Nephron (organoid): ENCODE measurements around the gene RHOB.

Source experiments
- H3K27ac Mint-ChIP-seq, 3 experiments: 2 replicates each; pipeline ENCODE4 v1.8.0; 2020; ENCODE audit warnings: mixed read lengths in 3 of 3, mild to moderate bottlenecking in 2 of 3, moderate library complexity in 1 of 3
- H3K27me3 Mint-ChIP-seq: 2 replicates; pipeline ENCODE4 v1.8.0; 2021; ENCODE audit warnings: low read depth, mild to moderate bottlenecking, moderate library complexity, mixed read lengths
- H3K36me3 Mint-ChIP-seq: 2 replicates; pipeline ENCODE4 v1.8.0; 2020; ENCODE audit warnings: low read depth, mixed read lengths
- H3K4me1 Mint-ChIP-seq: 2 replicates; pipeline ENCODE4 v1.8.0; 2020; ENCODE audit warnings: mixed read lengths
- H3K4me3 Mint-ChIP-seq, 3 experiments: 2 replicates each; pipeline ENCODE4 v1.8.0; 2020; ENCODE audit warnings: mild to moderate bottlenecking in 3 of 3, mixed read lengths in 3 of 3, moderate library complexity in 2 of 3
- H3K9me3 Mint-ChIP-seq: 2 replicates; pipeline ENCODE4 v1.8.0; 2020; ENCODE audit warnings: mixed read lengths
- TF ChIP-seq, protein P1 (sequence below), 3 experiments: fragments of 200-600 bp; sonication (generic); IDR thresholded peaks; one replicate each; pipeline ENCODE4 v1.5.0; 2021; ENCODE audit warnings: antibody characterized with exemption in 3 of 3; ENCODE audit not compliant: unreplicated experiment in 3 of 3

Gene RHOB

DNA sequence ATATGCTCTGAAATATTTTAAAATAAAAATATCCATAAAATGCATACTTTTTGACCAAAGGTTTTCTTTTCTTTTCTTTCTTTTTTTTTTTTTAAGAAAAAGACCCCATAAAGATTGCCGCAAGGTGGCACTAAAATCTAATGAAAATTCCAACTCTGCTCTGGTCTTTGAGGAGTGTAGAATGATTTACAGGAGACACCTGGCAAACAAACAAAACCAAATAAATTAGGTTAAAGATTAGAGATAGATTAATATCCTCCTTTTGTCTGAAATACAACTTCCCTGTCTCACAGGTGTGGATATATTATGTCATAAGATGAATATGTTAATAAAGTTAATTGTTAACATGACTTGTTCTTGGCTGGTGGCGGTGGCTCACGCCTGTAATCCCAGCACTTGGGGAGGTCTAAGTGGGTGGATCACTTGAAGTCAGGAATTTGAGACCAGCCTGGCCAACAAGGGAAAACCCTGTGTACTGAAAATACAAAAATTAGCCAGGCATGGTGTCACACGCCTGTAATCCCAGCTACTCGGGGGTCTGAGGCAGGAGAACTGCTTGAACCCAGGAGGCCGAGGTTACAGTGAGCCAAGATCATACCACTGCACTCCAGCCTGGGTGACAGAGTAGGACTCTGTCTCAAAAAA is 3.5 kb upstream of the RHOB start:
- peak overlapping the region; percentile 71 to 92 (median 84) for H3K27ac Mint-ChIP-seq
- TF ChIP-seq, protein P1, sequence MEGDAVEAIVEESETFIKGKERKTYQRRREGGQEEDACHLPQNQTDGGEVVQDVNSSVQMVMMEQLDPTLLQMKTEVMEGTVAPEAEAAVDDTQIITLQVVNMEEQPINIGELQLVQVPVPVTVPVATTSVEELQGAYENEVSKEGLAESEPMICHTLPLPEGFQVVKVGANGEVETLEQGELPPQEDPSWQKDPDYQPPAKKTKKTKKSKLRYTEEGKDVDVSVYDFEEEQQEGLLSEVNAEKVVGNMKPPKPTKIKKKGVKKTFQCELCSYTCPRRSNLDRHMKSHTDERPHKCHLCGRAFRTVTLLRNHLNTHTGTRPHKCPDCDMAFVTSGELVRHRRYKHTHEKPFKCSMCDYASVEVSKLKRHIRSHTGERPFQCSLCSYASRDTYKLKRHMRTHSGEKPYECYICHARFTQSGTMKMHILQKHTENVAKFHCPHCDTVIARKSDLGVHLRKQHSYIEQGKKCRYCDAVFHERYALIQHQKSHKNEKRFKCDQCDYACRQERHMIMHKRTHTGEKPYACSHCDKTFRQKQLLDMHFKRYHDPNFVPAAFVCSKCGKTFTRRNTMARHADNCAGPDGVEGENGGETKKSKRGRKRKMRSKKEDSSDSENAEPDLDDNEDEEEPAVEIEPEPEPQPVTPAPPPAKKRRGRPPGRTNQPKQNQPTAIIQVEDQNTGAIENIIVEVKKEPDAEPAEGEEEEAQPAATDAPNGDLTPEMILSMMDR (IDR thresholded peaks at IDR 0.05; ENCODE audit: unreplicated experiment in 3 of 3): peak; percentile 63 to 85 (median 67)
- peaks cover 18% of the 10 kb centered on the region for H3K27me3 Mint-ChIP-seq
- no peaks in the 10 kb centered on the region for H3K9me3 Mint-ChIP-seq
- H3K4me1 Mint-ChIP-seq: peaks cover 19% of the 10 kb centered on the region
- peaks cover 3% of the 10 kb centered on the region for H3K36me3 Mint-ChIP-seq
- peak overlapping the region; percentile 18 to 52 (median 41) for H3K4me3 Mint-ChIP-seq

DNA sequence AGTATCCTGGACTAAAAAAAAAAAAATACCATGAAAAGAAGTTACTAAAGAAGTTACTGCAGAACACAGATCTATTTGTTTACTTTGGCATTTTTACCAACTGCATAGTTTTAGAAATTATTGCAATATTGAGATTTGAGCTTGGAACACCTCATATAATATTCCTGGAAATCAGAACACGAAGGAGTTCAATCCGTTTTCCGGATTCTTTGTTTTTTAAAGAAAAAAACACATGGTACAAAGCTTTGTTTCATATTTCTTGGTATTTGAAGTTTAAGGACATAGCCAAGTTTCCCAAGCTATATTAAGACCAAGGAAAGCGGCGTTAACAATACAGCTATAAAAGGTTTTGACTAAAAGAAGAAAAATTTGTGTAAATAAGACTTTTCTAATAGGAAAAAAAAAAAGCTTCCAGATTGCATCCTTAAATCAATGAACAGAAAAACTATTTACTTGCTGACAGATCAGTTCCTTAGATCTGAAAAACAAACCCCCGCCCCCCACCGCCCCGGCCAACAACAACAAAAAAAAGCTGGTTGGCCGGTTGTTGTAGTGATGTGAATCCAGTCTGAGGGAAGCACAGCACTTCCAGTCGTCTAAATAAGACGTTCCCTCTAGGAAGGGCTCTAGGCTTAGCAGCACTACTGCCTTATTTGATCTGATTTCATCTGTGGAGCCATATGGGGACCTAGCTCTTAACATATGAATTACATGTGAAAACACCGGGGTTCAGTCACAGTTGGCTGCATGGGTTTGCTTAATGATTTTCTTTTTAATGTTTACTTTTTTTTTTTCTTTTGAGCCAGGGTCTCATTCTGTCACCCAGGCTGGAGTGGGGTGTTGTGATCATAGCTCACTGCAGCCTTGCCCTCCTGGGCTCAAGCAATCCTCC is 2.5 kb upstream of the RHOB start:
- H3K27ac Mint-ChIP-seq: peak overlapping the region; percentile 71 to 92 (median 84)
- peaks cover 9% of the 10 kb centered on the region for H3K36me3 Mint-ChIP-seq
- peak overlapping the region; percentile 23 to 52 (median 38) for H3K4me3 Mint-ChIP-seq
- peaks cover 21% of the 10 kb centered on the region for H3K4me1 Mint-ChIP-seq
- peaks cover 12% of the 10 kb centered on the region for H3K27me3 Mint-ChIP-seq
- TF ChIP-seq, protein P1 (IDR thresholded peaks at IDR 0.05; ENCODE audit: unreplicated experiment in 3 of 3): no peak
- no peaks in the 10 kb centered on the region for H3K9me3 Mint-ChIP-seq

DNA sequence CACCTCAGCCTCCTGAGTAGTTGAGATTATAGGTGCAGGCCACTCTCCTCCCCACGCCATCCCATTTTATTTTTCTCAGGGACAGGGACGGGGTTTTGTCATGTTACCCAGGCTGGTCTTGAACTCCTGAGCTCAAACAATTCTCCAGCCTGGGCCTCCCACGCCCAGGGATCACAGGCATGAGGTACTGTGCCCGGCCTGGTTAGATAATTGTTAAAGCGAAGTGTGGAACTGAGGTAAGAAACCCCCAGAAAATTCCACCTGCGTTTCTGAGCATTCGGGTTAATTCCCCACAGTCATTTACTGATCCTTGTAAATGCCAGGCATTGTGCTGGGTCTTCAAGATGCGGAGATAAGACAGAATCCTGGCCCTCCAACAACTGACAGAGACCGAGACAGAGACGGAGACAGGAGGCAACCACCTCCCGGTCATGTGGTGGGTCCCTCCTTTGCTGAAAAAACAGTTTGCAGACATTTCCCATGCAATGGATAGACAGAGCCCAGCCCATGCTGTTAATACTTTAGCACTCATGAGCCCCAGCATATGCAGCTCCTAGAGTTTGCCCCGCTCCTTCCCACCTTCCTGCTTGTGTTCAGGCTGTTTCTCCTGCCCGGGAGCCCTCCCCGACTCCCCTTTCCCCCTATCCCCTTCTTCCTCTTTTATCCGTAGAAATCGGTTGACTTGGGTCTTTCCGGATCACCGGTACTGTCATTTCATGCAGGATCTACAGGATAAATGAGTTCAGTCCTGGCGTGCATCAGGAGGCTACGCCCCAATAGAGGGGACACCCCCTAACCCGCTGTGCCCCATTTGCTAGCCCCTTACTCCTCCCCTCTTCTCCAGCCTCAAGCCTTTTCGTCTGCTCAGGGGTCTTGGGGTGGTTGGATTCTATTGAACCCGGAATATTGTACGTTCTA is 1.6 kb upstream of the RHOB start:
- peaks cover 9% of the 10 kb centered on the region for H3K27me3 Mint-ChIP-seq
- peaks cover 11% of the 10 kb centered on the region for H3K36me3 Mint-ChIP-seq
- H3K27ac Mint-ChIP-seq: peak overlapping the region in 2 of 3 experiments; percentile 71 to 92
- peak overlapping the region; percentile 53 to 73 (median 70) for H3K4me3 Mint-ChIP-seq
- peaks cover 30% of the 10 kb centered on the region for H3K4me1 Mint-ChIP-seq
- TF ChIP-seq, protein P1 (IDR thresholded peaks at IDR 0.05; ENCODE audit: unreplicated experiment in 3 of 3): no peak
- H3K9me3 Mint-ChIP-seq: no peaks in the 10 kb centered on the region

DNA sequence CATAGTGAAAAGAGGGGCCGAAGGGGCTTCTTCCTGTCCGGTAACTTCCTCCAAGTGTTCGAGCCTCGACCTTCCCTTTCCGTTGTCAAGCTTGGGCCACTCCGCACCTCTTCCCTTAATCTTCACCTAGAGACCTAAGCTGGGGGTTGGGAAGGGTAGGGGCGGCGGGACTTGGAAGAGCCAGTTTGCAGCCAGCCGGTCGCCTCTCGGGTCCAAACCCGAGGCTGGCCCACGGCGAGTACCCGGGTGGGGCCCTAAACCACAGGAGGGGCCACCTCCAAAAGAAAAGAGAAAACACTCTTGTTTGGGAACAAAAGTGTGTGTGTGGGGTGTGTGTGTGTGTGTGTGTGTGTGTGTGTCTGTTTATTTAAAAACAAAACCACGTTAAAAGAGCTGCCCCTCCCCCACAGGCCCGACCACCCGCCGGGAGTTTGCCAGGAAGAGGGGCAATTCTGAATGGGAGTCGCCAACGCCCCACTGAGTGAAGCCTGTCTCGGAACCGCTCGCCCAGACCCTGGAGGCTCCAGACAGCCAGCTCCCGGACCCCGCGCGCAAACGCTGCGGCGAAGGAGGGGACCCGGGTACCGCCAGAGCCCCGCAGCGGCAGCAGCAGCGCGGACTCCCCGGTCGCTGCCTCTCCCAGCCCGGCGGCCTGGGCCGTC is 488 bp upstream of the RHOB start:
- H3K36me3 Mint-ChIP-seq: peaks cover 11% of the 10 kb centered on the region
- TF ChIP-seq, protein P1 (IDR thresholded peaks at IDR 0.05; ENCODE audit: unreplicated experiment in 3 of 3): no peak

More for the DNA sequence above, 488 bp upstream of the RHOB start:
- Mint-ChIP-seq H3K9me3 (no peaks in the 10 kb centered on the region), H3K4me3 (peak overlapping the region; percentile 87 to 95 (median 95)), H3K27ac (peak overlapping the region; percentile 83 to 98 (median 96)), H3K4me1 (peaks cover 42% of the 10 kb centered on the region), H3K27me3 (peaks cover 5% of the 10 kb centered on the region)
